ENCODE data around the gene SRD5A3.
A peak's percentile ranks its signal among the peaks of the same experiment; 100 is the strongest.

Gene SRD5A3

DNA sequence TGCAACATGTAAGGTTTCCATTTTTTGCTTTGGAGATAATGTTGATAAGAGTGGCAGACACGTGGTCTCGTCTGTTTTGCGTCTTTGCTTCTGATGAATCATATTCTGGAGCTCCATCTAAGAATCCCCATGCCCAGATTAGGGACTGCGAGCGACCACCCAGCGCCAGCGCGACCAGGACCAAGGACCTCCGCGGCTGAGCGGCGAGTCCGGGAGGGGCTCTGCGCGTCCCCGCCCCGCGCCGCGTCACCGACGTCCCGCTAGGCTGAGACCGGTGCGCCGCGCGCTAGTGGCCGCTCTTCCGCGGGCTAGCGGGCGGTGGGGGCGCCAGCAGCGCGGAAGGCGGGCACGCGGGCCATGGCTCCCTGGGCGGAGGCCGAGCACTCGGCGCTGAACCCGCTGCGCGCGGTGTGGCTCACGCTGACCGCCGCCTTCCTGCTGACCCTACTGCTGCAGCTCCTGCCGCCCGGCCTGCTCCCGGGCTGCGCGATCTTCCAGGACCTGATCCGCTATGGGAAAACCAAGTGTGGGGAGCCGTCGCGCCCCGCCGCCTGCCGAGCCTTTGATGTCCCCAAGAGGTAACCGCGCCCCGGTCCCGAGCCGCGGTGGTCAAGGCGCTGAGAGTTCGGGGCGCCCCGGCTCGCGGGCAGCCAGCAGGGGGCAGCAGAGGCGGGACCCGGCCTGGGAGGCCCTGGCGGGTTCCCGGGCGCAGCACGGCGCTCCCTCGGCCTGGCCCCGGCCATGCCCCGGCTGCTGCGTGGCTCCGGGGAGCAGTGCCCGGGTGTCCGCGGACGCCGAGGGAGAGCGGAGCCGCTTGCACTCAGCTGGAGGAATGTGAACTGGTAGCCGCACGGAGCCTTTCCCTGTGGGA lies at the start of gene SRD5A3:
TSS of gene SRD5A3 (plus strand) at position 263 of the 871 bp plus-strand sequence. CDS start at position 358, 95 bp downstream.
- peak; percentile 85 for DNase-seq

DNA sequence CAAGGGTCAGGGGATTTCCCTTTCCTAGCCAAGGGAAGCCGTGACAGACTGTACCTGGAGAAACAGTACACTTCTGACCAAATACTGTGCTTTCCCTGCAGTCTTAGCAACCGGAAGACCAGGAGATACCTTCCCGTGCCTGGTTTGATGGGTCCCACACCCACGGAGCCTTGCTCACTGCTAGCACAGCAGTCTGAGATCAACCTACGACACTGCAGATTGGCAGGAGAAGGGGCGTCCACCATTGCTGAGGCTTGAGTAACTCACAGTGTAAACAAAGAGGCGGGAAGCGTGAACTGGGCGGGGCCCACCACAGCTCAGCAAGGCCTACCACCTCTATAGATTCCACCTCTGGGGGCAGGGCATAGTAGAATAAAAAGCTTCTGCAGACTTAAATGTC lies 48.7 kb upstream of the SRD5A3 start:
- DNase-seq, result no peak

DNA sequence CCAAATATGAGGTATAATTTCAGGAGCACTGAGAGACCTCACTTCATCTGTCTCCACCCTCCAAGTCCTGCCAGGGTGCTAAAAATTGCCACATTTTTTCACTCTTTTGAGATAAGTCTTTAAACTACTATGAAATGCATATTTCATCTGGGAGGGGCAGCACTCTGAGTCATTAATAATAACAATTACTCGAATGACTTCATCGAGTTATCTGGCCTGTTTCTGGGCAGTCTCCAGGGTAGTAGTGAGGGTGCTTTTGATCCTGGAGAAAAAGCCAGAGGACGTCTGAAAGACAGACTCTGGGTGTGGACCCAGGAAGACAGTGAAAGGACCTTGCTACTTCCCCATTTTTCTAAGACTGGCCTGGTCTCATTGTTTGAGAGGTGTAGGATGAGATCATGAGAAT lies 42.3 kb upstream of the SRD5A3 start:
- no peak for DNase-seq

DNA sequence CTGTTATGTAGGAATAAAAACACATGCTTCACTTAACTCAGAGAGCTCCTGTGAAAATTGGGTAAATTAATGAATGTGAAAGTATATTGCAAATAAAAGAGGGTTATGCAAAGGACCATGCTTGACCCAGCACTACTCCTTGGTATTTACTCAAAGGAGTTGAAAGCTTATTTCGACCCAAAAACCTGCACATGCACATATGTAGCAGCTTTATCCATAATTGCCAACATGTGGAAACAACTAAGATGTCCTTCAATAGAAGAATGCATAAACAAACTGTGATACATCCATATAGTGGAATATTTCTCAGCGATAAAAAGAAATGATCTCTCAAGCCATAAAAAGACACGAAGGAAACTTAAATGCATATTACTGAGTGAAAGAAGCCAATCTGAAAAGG lies 41.7 kb upstream of the SRD5A3 start:
- DNase-seq, result no peak

DNA sequence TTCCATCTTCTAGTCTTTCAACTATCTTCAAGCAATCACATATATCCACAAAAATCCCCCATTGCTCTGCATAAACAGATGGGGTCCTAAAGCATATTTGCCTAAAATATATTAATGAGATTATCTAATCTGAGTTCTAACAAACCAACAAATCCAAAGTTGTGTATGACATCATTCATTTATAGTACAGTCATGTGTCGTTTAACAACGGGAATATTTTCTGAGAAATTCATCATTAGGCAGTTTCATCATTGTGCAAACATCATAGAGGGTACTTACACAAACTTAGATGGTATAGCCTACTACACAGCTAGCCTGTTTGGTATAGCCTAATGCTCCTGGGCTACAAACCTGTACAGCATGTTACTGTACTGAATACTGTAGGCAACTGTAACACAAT lies 38.0 kb upstream of the SRD5A3 start:
- DNase-seq, result no peak

DNA sequence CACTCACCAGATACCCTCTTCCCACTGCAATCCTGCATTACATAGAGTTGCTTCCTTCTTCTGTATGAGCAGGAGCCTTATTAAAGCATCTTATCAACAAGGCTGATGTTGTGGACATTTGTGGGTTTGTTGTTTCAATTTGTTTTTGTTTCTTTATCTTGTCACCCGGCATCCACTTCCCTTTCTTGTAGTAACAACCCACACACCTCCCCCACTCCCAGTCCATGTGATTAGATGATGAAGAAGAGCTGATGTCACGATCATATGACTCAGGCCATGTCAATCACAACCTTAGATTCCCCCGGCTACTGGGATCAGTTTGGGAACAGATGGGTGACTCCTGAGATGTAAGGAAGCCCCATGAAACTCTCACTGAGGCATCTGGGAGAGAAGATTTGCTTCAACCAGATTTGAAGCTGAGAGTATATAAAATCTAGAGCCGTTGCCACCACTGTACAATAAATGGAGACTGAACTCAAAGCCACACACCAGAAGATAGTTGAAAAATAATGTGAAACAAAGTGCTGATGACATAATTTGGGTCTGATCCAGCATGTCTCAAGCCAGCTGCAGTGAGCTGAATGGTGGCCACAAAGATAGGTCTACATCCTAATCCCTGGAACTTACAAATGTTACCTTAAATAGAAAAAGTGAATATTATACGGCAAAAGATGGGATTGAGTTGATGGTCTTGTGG lies 34.1 kb upstream of the SRD5A3 start:
- no peak for DNase-seq

DNA sequence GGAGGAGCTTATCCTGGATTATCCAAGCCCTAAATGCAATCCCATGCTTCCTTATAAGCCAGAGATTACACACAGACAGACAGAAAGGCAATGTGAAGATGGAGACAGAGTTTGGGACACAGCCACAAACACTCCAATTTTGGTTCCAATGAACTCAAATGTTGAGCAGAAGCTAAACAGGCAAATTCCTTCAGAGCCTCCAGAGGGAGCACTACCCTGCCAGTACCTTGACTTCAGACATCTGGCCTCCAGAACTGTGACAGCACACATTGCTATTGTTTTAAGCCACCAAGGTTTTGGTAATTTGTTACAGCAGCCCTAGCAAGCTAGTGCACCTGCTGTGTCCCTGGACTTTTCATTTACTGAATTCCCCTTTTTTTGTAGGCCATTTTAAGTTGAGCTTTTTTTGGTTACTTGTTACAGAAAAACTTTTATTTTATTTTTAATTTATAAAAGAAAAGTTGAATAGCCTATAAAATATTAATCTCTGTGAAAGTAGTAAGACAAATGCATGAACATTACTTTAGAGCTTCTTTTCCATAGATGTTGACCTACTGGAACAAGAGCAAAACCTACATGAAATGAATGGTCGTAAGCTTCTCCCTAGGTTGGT lies 33.4 kb upstream of the SRD5A3 start:
- DNase-seq, result peak; percentile 32

DNA sequence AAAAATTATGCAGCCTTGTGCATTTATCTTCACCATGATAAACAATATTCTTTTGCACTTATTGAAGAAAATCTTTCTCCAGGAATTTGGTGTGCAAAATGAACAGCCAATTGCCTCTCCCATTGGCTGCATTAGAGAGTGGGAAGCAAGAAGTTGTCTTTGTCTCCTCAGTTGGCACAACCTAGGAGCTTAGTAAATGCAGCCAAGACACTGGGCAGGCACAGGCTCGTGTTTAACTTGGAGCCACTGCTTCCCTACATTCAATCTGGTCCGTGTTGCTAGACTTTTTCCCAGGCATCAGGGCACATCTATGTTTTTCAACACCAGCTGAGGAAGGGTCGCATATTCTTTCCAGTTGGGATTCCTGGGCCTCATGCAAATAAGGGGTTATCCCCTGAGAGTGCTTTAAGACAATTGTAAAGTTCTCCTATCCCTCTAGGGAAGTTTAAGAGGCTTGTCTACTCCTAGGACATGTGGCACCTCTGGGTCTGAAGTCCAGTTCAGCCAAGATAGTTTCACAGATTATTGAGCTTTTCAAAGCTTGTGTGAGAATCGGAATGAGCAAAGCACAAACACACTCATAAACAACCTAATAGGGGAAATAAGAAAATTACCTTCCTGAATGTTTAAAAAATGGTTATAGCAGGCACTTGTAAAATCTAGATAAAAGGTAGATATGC lies 31.8 kb upstream of the SRD5A3 start:
- no peak for DNase-seq

DNA sequence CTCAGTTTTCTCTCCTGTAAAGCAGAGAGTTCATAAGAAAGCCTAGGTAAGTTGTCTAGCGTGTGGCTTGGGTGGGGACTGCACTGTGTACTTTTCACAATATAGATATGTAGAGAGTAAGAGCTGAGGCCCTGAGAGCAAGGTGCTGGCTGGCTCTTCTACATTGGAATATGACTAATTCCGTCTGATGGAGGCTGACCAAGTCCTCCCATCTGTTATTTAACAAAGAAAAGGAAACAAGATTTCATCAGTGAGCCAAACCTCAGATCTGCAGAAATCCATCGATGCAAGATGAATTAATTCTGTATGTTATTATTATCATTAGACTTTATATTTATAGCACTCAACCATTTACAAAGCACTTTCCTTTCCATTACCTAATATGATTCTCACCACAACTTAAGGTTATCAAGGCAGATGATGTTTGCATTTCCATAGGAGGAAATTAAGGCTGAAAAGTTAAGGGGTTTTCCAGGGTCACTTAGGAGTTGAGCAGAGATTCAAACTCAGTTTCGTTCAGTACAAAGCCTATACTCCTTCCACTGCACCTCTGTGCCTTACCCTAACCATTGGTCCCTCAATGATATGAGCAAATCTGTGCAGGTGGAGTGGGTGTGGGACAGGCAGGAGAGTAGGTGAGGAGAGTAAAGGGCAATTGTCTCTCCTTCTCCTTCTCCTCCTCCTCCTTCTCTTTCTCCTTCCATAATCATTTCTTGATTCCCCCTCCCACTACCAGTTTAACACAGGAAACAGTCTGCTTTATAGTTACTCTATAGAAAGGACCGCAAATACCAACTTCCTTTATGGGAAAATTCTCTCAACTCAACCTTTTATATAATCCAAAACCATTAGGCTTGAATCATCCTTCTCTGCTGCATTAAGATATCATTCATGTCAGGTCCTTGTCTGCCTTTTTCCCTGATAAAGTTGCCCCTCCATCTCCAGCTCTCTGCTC lies 27.6 kb upstream of the SRD5A3 start:
- peak; percentile 12 for DNase-seq

DNA sequence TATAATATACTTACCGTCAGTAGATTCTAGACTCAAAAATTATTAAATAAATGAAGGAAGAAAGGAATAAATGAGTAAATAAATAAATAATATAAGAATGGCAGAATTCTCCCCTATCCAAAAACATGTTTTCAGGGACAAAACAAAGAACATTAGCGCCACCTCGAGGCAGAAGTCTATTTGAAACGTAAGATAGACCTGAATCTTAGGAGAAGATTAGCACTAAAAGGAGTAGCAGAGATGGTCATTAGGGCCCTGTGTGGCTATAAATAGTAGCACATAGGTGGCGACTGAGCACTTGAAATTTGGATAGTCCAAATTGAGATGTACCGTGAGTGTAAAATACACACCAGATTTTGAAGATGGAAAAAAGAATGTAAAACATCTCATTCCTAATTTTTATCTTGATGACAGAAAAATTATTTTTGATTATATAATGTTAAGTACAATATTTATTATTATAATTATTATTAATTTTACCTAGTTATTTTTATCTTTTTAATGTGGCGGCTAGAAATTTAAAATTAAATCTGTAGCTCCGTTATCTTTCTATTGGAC lies 24.3 kb upstream of the SRD5A3 start:
- peak; percentile 53 for DNase-seq

DNA sequence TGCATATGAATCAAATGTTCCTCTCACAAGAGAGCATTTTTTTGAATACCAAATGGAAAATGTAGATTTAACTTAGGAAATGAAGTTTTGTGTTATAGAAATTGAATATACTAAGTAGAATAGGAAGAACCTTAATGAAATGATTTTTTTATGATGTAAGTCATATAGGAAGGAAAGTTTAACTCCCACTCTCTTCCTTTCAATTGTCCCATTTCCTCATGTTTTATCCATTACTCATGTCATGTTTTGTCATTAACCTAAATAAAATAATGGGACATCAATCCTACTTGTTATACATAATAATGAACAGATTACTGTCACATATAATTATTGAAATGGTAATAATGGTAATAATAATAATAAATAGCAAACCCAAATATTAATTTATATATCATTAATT lies 22.7 kb upstream of the SRD5A3 start:
- no peak for DNase-seq

DNA sequence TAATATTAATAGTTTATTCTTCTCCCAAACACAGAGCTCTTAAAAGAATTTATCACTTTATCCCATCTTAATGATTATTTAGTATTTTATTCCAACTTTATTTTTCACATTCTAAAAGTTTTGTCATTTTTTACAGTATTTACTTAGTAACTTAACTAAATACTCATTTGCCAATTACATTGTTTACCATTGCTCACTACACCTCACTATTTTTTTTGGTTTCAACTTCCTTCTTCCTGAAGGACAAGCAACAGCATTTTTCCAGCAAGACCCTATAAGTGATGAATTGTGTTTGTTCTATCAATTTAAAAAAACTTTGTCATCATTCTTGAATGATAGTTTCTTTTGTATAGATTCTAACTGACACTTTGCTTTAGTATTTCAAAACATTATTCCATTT lies 19.4 kb upstream of the SRD5A3 start:
- DNase-seq, result no peak

DNA sequence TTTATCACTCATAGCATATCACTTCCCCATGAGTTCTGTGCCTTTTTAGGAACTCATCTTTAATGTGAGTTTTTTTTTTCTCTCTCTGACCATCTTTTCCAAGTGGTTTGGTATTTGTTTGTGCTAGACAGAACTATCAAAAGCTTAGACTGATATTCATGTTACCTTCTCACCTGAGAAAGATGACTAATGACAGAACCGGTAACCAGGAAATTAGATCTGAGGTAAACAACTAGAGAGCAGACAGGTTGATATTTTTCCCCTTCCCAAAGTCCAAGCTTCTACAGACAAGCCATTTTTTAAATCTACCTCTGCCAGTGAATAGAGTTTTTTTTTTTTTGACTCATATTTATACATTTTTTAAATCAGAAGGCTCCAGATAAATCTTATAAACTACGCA lies 17.0 kb upstream of the SRD5A3 start:
- DNase-seq, result no peak

DNA sequence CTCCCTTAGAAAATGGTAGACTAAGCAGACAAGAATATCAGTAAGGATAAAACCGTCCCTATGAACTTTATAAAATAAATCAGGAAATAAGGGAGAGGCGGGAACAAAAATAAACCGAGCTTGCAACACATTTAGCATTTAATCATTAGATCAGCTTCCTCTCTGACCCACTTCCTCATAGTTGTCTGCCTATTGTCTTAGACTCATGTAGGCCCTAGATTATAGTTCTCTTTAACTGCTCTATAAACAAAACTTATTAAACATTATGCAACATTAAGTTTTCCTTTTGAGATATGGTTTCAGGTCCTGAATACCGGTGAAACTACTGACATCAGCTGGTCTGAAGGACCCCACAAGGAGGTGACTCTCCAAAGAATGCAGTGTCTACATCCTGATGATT lies 15.8 kb upstream of the SRD5A3 start:
- no peak for DNase-seq

DNA sequence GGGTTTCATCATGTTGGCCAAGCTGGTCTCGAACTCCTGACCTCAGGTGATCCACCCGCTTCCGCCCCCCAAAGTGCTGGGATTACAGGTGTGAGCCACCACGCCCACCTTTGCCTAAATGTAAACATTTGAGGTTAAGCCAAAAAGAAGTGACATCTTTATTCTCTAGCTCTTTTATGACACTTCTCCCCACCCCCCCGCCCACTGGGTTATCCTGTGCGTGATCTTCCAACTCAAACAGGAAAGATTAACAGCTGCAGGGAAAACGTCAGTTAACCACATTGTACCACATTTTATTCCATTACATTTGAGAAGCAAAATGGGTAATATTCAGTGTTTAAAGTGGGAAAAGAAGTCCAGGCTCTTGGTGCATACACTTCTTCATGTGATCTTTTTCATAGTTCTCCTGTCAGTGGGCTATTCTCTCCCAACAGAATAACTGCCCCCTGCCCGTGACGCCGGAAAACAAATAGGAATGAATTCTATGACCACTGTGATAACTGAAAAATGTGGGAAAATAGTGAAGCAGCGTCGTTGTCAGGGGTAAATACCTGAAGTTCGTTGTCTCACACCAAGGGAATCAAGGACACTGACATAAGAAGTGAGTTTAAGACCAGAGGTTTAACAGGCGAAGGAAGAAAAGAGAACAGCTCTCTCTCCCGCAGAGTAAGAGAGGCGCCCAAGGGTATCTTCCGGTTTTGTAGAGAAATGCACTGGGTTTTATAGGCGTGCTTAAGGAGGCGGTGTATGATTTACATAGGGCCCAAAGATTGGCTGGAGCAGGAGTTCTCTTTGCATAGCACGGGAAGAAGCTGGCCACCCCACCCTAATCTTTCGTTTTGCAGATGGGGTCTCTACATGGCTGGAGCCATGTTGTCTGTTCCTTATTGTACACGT lies 9.7 kb upstream of the SRD5A3 start:
- DNase-seq, result peak; percentile 16

DNA sequence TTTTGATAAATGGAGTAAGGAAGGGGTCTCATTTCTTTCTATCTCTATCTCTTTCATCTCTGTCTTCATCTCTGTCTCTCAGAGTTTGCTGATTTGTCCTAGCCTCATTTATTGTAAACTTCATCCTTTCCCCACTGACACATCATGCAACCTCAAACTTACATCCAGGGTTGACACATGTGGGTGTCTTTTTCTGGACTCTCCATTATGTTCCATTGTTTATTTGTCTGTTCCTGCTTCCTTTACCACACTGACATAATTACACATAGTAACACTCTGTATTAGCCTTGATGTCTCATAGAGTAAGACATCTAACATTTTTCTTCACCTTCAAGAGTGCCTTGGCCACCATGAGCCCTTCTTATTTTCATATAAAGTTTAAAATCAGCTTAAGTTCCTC lies 8.1 kb upstream of the SRD5A3 start:
- no peak for DNase-seq

DNA sequence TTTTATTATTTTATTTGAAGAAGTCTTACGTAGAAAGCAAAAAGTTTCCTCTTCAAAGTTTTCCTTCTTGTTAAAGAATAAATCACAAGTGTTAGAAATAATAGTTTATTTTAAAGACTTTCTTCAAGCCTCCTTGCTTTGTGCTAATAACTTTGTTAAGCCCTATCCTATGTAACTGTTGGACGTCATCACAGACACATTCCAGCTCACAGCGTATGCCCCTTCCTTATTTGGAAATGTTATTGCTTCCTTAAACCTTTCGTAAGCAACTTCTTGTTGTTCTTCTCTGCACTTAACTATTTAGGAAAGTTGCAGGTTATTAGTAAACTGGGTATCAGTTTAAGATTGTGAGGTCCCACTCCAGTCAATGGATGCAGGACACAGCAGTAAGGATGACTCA lies 7.6 kb upstream of the SRD5A3 start:
- DNase-seq, result no peak

DNA sequence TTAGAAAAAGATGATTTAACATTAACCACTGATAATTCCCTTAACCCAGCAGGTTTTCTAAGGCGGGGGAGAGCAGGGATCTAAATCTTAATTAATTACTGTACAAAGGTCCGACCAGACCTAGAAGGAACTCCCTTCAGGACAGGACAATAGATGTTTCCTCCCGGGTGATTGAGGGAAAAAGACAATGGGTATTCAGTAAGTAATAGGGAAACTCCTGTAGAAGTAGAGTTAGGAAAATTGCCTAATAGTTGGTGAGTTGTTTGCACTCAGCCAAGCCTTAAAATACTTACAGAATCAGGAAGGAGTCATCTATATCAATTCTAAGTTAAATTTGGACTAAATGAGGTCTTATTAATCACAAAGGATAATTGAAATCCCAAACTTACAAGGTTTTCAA lies 5.8 kb upstream of the SRD5A3 start:
- no peak for DNase-seq

DNA sequence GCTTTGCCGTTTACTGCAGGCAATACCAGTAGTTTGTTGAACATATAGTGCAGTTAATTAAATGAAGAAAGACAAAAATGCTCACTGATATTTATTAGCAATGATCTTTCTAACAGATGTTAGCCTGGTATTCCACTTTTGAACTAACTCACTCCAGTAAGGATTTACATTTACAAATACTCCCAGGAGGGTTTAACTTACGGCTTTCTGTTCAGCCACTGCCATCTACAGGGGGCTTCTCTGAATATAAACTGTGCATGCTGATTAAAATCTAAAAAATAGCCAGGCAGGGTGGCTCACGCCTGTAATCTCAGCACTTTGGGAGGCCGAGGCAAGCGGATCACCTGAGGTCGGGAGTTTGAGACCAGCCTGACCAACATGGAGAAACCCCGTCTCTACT lies 2.2 kb upstream of the SRD5A3 start:
- no peak for DNase-seq

DNA sequence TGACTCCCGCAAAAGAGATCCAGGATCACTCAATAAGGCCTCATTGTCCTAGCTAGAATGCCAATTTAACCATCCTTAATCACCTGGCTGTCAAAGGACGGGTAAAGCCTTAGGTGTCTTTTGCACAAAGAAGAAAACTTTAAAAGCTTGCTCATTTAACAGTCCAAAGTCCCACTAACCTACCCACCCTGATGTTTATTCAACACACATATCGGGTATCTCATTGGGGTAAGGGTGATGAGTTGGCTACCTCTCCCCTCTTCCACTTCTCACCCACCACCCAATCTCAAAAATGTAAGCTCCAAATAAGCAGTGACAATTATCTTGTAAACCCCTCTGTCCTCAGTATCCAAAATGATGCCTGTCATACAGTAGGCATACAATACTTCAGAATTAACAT lies 988 bp upstream of the SRD5A3 start:
- DNase-seq, result no peak

DNA sequence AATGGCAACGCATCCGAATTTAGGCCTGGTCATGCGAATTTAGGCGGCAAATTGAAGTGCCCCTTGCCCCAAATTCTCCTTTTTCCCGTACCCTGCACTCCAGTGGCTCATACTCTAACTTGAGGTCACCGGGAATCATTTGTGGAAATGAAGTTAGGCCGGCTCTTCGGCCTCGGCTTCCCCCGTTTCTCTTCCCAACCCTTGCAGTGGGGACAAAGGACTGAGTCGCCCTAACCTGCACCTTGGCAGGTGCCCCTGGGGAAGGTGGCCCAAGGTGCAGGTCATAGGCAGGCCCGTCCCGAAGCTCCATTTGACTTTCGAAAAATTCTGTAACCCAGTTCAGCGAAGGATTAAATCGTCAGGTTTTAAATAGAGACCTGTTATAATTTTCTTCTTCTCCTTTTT lies 811 bp downstream of the SRD5A3 start:
- DNase-seq, result no peak

All from activated naive CD4-positive, alpha-beta T cell treated with Interleukin-2 at 50 U/mL for 16 hours (primary cell).